HepG2 (cell line): Measurements from ENCODE around the gene CPSF4. TPM values are rescaled to one million over a fixed set of nuclear protein-coding genes. Genes with fewer than 3 reads are reported as not detected.

ENCODE experiments used
- AGO1 ChIP-seq: fragments of 200-400 bp; formaldehyde crosslinking; IDR thresholded peaks from 2 replicates; pipeline ENCODE4 v1.6.1; 2017; ENCODE audit warnings: mild to moderate bottlenecking, low read depth, low read length, moderate library complexity; ENCODE audit not compliant: poor library complexity, severe bottlenecking
- CEBPB ChIP-seq: IDR thresholded peaks from 2 replicates; pipeline ENCODE4 v1.6.1; 2011; ENCODE audit warnings: low read depth, low read length, improper control_type of control experiment, borderline replicate concordance
- ELF1 ChIP-seq: sonication (generic); formaldehyde crosslinking; IDR thresholded peaks from 2 replicates; pipeline ENCODE4 v1.4.0; 2020; ENCODE audit warnings: missing genetic modification reagents
- PITX1 ChIP-seq: sonication (generic); formaldehyde crosslinking; IDR thresholded peaks from 2 replicates; pipeline ENCODE4 v1.5.1; 2020; ENCODE audit warnings: mild to moderate bottlenecking, missing genetic modification reagents
- RFX3 ChIP-seq: IDR thresholded peaks from 2 replicates; pipeline ENCODE4 v1.6.1; 2016; ENCODE audit warnings: missing biosample characterization, missing genetic modification reagents
- SMC3 ChIP-seq: IDR thresholded peaks from 2 replicates; pipeline ENCODE4 v1.6.1; 2011; ENCODE audit warnings: low read length, improper control_type of control experiment
- THAP11 ChIP-seq: IDR thresholded peaks from 2 replicates; pipeline ENCODE4 v1.6.1; 2016; ENCODE audit warnings: missing biosample characterization, missing genetic modification reagents
- XRCC5 ChIP-seq: fragments of 200-400 bp; formaldehyde crosslinking; optimal IDR thresholded peaks from 2 replicates; pipeline ENCODE3; 2017; ENCODE audit warnings: mild to moderate bottlenecking, low read length
- ZFX ChIP-seq: sonication (generic); formaldehyde crosslinking; IDR thresholded peaks from 2 replicates; pipeline ENCODE4 v1.4.0; 2020; ENCODE audit warnings: mild to moderate bottlenecking, low read depth, missing genetic modification reagents, moderate library complexity
- ZNF670 ChIP-seq: sonication (generic); formaldehyde crosslinking; IDR thresholded peaks from 2 replicates; pipeline ENCODE4 v1.8.0; 2022; ENCODE audit warnings: mild to moderate bottlenecking, missing genetic modification reagents, borderline replicate concordance
- ZNF709 ChIP-seq: sonication (generic); formaldehyde crosslinking; IDR thresholded peaks from 2 replicates; pipeline ENCODE4 v1.5.0; 2020; ENCODE audit warnings: mild to moderate bottlenecking, missing genetic modification reagents
- polyA plus RNA-seq, 8 experiments: library from polyadenylated mRNA; depleted of rRNA in 3 of 8; stranded (reverse) in 7 of 8; unstranded in 1 of 8; fragments of >200 nt; fragmentation: Illumina TruSeq in 4 of 8; extraction: Trizol in 4 of 8; gene quantifications; 2 replicates each; pipeline versions ENCODE4 v1.2.1 to v1.2.3, GENCODE V29; 2011 to 2016; ENCODE audit warnings: low read depth in 4 of 8, missing spikeins in 1 of 8, mixed read lengths in 1 of 8; ENCODE audit not compliant: insufficient read depth in 1 of 8
- total RNA-seq, 5 experiments: library from RNA; depleted of rRNA; stranded (reverse); fragments of >200 nt; fragmentation: Illumina TruSeq; extraction: Trizol; gene quantifications; 2 replicates each; pipeline ENCODE4 v1.2.3, GENCODE V29; 2016; ENCODE audit warnings: low read depth in 1 of 5
- TF ChIP-seq, protein P1 (sequence below): sonication (generic); formaldehyde crosslinking; IDR thresholded peaks from 2 replicates; pipeline ENCODE4 v1.9.0; 2022; ENCODE audit warnings: missing genetic modification reagents, mild to moderate bottlenecking, borderline replicate concordance
- TF ChIP-seq, protein P2 (sequence below): sonication (generic); formaldehyde crosslinking; conservative IDR thresholded peaks from 2 replicates; pipeline ENCODE4 v1.4.0; 2020; ENCODE audit warnings: missing genetic modification reagents
- TF ChIP-seq, protein P3 (sequence below): IDR thresholded peaks from 2 replicates; pipeline ENCODE4 v1.6.1; 2016; ENCODE audit warnings: low read depth, control low read depth
- TF ChIP-seq, protein P4 (sequence below): sonication (generic); formaldehyde crosslinking; IDR thresholded peaks from 2 replicates; pipeline ENCODE4 v1.4.0; 2020; ENCODE audit warnings: missing genetic modification reagents

Gene CPSF4
- total and polyA plus RNA-seq, 2 of the 13 experiments (the other 11 are each of a cell fraction or from before 2014, with no cell fraction given): 34.1 to 49.6 TPM

DNA sequence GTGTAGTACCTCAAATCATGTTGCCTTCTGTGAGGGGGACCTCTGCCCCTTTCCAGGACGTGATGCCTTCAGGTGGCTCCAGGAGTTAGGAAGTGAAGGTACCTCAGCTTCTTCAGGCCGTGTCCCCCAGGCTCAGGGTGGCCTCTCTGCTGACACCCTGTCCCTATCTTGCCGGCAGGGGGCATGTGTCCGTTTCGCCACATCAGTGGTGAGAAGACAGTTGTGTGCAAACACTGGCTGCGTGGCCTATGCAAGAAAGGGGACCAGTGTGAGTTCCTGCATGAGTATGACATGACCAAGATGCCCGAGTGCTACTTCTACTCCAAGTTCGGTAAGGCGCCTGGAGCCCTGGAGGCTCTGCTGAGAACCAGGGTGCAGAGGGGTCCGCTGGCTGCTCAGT lies 9.2 kb downstream of the CPSF4 start (continued):
- TF ChIP-seq PITX1 (CRISPR knock-in tag) (no peak), RFX3 (no peak), AGO1 (no peak), XRCC5 (peak; percentile 76), CEBPB (0 out of 2 replicates have a peak, but pooled peaks have one; percentile 3), ZNF709 (no peak), ELF1 (CRISPR knock-in tag) (no peak), THAP11 (0 out of 2 replicates have a peak, but pooled peaks have one; percentile 27), SMC3 (peak; percentile 38; the same call in 1 of the 2 replicates), ZFX (CRISPR knock-in tag) (0 out of 2 replicates have a peak, but pooled peaks have one; percentile 16), ZNF670 (CRISPR knock-in tag) (no peak)
- TF ChIP-seq, protein P1, sequence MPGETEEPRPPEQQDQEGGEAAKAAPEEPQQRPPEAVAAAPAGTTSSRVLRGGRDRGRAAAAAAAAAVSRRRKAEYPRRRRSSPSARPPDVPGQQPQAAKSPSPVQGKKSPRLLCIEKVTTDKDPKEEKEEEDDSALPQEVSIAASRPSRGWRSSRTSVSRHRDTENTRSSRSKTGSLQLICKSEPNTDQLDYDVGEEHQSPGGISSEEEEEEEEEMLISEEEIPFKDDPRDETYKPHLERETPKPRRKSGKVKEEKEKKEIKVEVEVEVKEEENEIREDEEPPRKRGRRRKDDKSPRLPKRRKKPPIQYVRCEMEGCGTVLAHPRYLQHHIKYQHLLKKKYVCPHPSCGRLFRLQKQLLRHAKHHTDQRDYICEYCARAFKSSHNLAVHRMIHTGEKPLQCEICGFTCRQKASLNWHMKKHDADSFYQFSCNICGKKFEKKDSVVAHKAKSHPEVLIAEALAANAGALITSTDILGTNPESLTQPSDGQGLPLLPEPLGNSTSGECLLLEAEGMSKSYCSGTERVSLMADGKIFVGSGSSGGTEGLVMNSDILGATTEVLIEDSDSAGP (CRISPR knock-in tag): peak; percentile 48
- TF ChIP-seq, protein P2, sequence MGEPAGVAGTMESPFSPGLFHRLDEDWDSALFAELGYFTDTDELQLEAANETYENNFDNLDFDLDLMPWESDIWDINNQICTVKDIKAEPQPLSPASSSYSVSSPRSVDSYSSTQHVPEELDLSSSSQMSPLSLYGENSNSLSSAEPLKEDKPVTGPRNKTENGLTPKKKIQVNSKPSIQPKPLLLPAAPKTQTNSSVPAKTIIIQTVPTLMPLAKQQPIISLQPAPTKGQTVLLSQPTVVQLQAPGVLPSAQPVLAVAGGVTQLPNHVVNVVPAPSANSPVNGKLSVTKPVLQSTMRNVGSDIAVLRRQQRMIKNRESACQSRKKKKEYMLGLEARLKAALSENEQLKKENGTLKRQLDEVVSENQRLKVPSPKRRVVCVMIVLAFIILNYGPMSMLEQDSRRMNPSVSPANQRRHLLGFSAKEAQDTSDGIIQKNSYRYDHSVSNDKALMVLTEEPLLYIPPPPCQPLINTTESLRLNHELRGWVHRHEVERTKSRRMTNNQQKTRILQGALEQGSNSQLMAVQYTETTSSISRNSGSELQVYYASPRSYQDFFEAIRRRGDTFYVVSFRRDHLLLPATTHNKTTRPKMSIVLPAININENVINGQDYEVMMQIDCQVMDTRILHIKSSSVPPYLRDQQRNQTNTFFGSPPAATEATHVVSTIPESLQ (CRISPR knock-in tag): no peak
- TF ChIP-seq, protein P3, sequence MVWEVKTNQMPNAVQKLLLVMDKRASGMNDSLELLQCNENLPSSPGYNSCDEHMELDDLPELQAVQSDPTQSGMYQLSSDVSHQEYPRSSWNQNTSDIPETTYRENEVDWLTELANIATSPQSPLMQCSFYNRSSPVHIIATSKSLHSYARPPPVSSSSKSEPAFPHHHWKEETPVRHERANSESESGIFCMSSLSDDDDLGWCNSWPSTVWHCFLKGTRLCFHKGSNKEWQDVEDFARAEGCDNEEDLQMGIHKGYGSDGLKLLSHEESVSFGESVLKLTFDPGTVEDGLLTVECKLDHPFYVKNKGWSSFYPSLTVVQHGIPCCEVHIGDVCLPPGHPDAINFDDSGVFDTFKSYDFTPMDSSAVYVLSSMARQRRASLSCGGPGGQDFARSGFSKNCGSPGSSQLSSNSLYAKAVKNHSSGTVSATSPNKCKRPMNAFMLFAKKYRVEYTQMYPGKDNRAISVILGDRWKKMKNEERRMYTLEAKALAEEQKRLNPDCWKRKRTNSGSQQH (CRISPR knock-in tag): no peak
- TF ChIP-seq, protein P4, sequence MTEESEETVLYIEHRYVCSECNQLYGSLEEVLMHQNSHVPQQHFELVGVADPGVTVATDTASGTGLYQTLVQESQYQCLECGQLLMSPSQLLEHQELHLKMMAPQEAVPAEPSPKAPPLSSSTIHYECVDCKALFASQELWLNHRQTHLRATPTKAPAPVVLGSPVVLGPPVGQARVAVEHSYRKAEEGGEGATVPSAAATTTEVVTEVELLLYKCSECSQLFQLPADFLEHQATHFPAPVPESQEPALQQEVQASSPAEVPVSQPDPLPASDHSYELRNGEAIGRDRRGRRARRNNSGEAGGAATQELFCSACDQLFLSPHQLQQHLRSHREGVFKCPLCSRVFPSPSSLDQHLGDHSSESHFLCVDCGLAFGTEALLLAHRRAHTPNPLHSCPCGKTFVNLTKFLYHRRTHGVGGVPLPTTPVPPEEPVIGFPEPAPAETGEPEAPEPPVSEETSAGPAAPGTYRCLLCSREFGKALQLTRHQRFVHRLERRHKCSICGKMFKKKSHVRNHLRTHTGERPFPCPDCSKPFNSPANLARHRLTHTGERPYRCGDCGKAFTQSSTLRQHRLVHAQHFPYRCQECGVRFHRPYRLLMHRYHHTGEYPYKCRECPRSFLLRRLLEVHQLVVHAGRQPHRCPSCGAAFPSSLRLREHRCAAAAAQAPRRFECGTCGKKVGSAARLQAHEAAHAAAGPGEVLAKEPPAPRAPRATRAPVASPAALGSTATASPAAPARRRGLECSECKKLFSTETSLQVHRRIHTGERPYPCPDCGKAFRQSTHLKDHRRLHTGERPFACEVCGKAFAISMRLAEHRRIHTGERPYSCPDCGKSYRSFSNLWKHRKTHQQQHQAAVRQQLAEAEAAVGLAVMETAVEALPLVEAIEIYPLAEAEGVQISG (CRISPR knock-in tag): peak; percentile 77
